NOMO-1 treated with dmso at 0.1 percent for 144 hours (cell line): Measurements from ENCODE around the gene CLDN20.
A peak's percentile ranks its signal among the peaks of the same experiment; 100 is the strongest.
"Not testable (repeated sequence)": the region's sequence is repeated elsewhere in the genome, so short reads cannot be mapped to it uniquely, and the experiment has no call there.

Experiments used
- DNase-seq: peaks from one replicate; lab custom pipeline; 2025; ENCODE audit not compliant: unreplicated experiment; lab: John Stamatoyannopoulos, UW

CLDN20 gene

GRCh38 chr6:155310596-155310995 is 46.8 kb downstream of the CLDN20 start:
- DNase-seq, result no peak

GRCh38 chr6:155311086-155311485 is 47.3 kb downstream of the CLDN20 start:
- DNase-seq, result no peak

GRCh38 chr6:155311583-155311982 is 47.8 kb downstream of the CLDN20 start:
- DNase-seq, result no peak

- not testable (repeated sequence) for DNase-seq
Observed at GRCh38 chr6:155312950-155313349, 49.1 kb downstream of the CLDN20 start.

GRCh38 chr6:155313602-155314091 is 49.8 kb downstream of the CLDN20 start:
- DNase-seq, result no peak

- DNase-seq, result peak; percentile 96
Observed at GRCh38 chr6:155314092-155314772, 50.4 kb downstream of the CLDN20 start, which contains the start of gene TFB1M. Gene TFB1M (minus strand): TSS chr6:155314484. CDS start chr6:155314428, 56 bp downstream.

- DNase-seq, result peak; percentile 84
Observed at GRCh38 chr6:155314773-155315515, 51.1 kb downstream of the CLDN20 start.

- DNase-seq, result no peak
Observed at GRCh38 chr6:155315516-155315871, 51.7 kb downstream of the CLDN20 start.

GRCh38 chr6:155316419-155316818 is 52.6 kb downstream of the CLDN20 start:
- no peak for DNase-seq

GRCh38 chr6:155317186-155317585 is 53.4 kb downstream of the CLDN20 start:
- no peak for DNase-seq

GRCh38 chr6:155319902-155320301 is 56.1 kb downstream of the CLDN20 start:
- peak; percentile 72 for DNase-seq

GRCh38 chr6:155324172-155324571 is 60.4 kb downstream of the CLDN20 start:
- DNase-seq, result no peak

- DNase-seq, result no peak
Observed at GRCh38 chr6:155324993-155325392, 61.2 kb downstream of the CLDN20 start.

GRCh38 chr6:155325700-155326516 is 62.1 kb downstream of the CLDN20 start:
- no peak for DNase-seq
